Erythroblast (primary cell): ENCODE data around the gene QPRT.

Experiments
- GATA1 ChIP-seq: IDR thresholded peaks from 2 replicates; pipeline ENCODE4 v1.6.1; 2011; ENCODE audit warnings: low read depth, mild to moderate bottlenecking, control low read depth, low read length, moderate library complexity
- POLR2A ChIP-seq: IDR thresholded peaks from 2 replicates; pipeline ENCODE4 v1.6.1; 2011; ENCODE audit warnings: mild to moderate bottlenecking, low read length

DNA sequence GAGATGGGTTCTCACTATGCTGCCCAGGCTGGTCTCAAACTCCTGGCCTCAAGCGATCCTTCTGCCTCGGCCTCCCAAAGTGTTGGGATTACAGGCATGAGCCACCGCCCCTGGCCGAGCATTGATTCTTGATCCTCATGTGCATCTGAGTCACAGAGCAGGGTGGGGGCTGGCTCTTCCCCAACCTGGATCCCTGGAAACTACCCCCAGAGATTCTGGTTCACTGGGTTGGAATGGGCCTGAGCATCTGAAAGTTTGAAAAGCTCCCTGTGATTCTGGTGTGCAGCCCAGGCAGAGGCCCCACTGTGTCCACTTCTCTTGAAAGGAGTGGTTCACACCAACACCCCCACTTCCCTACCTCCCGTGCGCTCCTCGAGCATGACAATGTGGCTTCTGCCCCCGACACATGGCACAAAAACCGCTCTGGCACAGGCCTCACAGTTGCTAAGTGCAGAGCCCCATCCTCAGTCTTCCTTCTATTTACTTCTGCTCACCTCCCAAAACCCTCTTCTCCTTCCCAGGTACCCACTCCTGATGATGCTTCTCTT, 4.6 kb downstream of the QPRT start:
- TF ChIP-seq POLR2A: no peak
- TF ChIP-seq GATA1: no peak
